ENCODE measurements around the gene SLC30A9. TPM values are rescaled to one million over a fixed set of nuclear protein-coding genes. Genes with fewer than 3 reads are reported as not detected.

Gene SLC30A9
- total RNA-seq, 2 donors from 2014 or later = 43.5 to 60.8 TPM

GRCh38 chr4:41957634-41958033 lies 32.7 kb upstream of the SLC30A9 start:
- H3K27me3 ChIP-seq = no peaks in the 10 kb centered on the region
- TF ChIP-seq CTCF (IDR thresholded peaks at IDR 0.05) = peak in 1 of 2 donors; percentile 49
- H3K27ac ChIP-seq = no peak overlapping the region
- no peaks in the 10 kb centered on the region for H3K9me3 ChIP-seq
- H3K36me3 ChIP-seq = peaks cover 23% of the 10 kb centered on the region
- no peaks in the 10 kb centered on the region for H3K4me1 ChIP-seq
- no peak for DNase-seq (ENCODE audit: low spot score)
- no peak overlapping the region for H3K4me3 ChIP-seq

- H3K27me3 ChIP-seq = no peaks in the 10 kb centered on the region
- DNase-seq (ENCODE audit: low spot score) = no peak
- no peak overlapping the region for H3K27ac ChIP-seq
- H3K36me3 ChIP-seq = no peaks in the 10 kb centered on the region
- H3K9me3 ChIP-seq = no peaks in the 10 kb centered on the region
- H3K4me1 ChIP-seq = no peaks in the 10 kb centered on the region
- H3K4me3 ChIP-seq = no peak overlapping the region
- TF ChIP-seq CTCF (IDR thresholded peaks at IDR 0.05) = peak; percentile 15 to 45
These were observed 27.2 kb upstream of the SLC30A9 start for GRCh38 chr4:41963105-41963504.

- Histone ChIP-seq H3K4me1 (no peaks in the 10 kb centered on the region), H3K36me3 (no peaks in the 10 kb centered on the region), H3K4me3 (no peak overlapping the region), H3K27ac (no peak overlapping the region), H3K27me3 (no peaks in the 10 kb centered on the region), H3K9me3 (no peaks in the 10 kb centered on the region)
- no peak for DNase-seq (ENCODE audit: low spot score)
- TF ChIP-seq CTCF (IDR thresholded peaks at IDR 0.05) = no peak
These were observed 25.9 kb upstream of the SLC30A9 start for GRCh38 chr4:41964401-41964800.

GRCh38 chr4:41967392-41967791 lies 22.9 kb upstream of the SLC30A9 start:
- Histone ChIP-seq H3K9me3 (no peaks in the 10 kb centered on the region), H3K27me3 (no peaks in the 10 kb centered on the region), H3K27ac (no peak overlapping the region), H3K4me3 (no peak overlapping the region), H3K36me3 (no peaks in the 10 kb centered on the region), H3K4me1 (no peaks in the 10 kb centered on the region)
- no peak for DNase-seq (ENCODE audit: low spot score)
- no peak for TF ChIP-seq CTCF (IDR thresholded peaks at IDR 0.05)

GRCh38 chr4:41969671-41970070 lies 20.7 kb upstream of the SLC30A9 start:
- H3K4me1 ChIP-seq = no peaks in the 10 kb centered on the region
- no peaks in the 10 kb centered on the region for H3K36me3 ChIP-seq
- no peak for DNase-seq (ENCODE audit: low spot score)
- H3K9me3 ChIP-seq = no peaks in the 10 kb centered on the region
- H3K4me3 ChIP-seq = no peak overlapping the region
- H3K27me3 ChIP-seq = no peaks in the 10 kb centered on the region
- no peak for TF ChIP-seq CTCF (IDR thresholded peaks at IDR 0.05)
- H3K27ac ChIP-seq = no peak overlapping the region

- H3K4me1 ChIP-seq = no peaks in the 10 kb centered on the region
- no peak for TF ChIP-seq CTCF (IDR thresholded peaks at IDR 0.05)
These were observed 15.0 kb upstream of the SLC30A9 start for GRCh38 chr4:41975341-41975740.

More at GRCh38 chr4:41975341-41975740, 15.0 kb upstream of the SLC30A9 start:
- DNase-seq (ENCODE audit: low spot score) = no peak
- H3K27ac ChIP-seq = no peak overlapping the region
- no peak overlapping the region for H3K4me3 ChIP-seq
- no peaks in the 10 kb centered on the region for H3K36me3 ChIP-seq
- H3K27me3 ChIP-seq = no peaks in the 10 kb centered on the region
- no peaks in the 10 kb centered on the region for H3K9me3 ChIP-seq

Data from right atrium auricular region (tissue), 2 donors.